ENCODE measurements around the gene KCNMA1. TPM values are rescaled to one million over a fixed set of nuclear protein-coding genes. Genes with fewer than 3 reads are reported as not detected.

Gene KCNMA1
- total RNA-seq, 3 donors from 2014 or later (not counting 1 experiment from before 2014, with no cell fraction given), result 0.40 to 1.8 (median 0.63) TPM

DNA sequence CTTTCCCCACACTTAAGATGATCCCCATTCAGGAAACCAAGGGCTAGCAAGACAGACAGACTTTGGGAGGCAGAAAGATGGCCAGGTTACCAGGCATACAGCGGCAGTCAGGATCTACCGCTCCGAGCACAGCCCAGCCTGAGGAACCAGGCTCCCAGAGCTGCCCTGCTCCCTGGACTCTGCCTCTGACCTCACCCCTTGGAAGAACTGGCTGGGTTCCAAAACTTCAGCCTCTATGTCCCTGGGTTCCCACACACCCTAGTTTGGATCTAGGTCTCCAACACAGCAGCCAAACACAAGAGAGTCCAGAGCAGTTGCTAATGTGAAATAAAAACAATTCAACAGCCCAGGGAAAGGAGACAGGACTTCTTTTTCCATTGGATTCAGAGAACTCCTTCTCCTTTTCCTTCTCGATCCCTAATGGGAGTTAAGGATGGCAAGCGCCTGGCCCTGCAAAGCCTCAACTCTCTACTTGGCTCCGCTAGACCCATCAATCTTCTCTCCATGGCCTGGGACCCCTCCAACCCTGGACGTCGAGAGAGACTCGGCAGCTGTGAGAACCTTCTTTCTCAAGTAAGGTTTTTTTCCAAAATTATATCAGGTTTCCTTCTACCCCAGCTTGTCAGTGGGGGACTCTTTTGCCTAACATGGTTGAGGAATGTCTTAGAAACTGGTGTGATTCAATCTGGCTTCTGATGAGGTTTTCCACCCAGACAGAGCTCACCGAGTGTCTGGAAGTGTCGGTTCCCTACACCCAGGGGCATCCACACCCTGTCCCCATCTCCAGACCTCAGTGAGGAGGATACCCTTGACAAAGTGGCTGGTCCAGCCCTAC, 219.6 kb downstream of the KCNMA1 start:
- DNase-seq (no peak), ATAC-seq (no peak)
- H3K27me3 Mint-ChIP-seq (ENCODE audit: low read depth in 2 of 2), result peaks cover 0 to 7% of the 10 kb centered on the region in 2 donors
- Histone ChIP-seq H3K9me3 (ENCODE audit: control insufficient read depth, insufficient read depth, low read length) (no peaks in the 10 kb centered on the region), H3K27me3 (ENCODE audit: control insufficient read depth, insufficient read depth, low read length) (no peaks in the 10 kb centered on the region), H3K27ac (ENCODE audit: low read length) (no peak overlapping the region), H3K36me3 (ENCODE audit: control insufficient read depth, insufficient read depth, low read length) (no peaks in the 10 kb centered on the region), H3K4me1 (ENCODE audit: control insufficient read depth, insufficient read depth, low read length) (no peaks in the 10 kb centered on the region), H3K4me3 (ENCODE audit: low read length) (no peak overlapping the region)
- TF ChIP-seq, protein P1, sequence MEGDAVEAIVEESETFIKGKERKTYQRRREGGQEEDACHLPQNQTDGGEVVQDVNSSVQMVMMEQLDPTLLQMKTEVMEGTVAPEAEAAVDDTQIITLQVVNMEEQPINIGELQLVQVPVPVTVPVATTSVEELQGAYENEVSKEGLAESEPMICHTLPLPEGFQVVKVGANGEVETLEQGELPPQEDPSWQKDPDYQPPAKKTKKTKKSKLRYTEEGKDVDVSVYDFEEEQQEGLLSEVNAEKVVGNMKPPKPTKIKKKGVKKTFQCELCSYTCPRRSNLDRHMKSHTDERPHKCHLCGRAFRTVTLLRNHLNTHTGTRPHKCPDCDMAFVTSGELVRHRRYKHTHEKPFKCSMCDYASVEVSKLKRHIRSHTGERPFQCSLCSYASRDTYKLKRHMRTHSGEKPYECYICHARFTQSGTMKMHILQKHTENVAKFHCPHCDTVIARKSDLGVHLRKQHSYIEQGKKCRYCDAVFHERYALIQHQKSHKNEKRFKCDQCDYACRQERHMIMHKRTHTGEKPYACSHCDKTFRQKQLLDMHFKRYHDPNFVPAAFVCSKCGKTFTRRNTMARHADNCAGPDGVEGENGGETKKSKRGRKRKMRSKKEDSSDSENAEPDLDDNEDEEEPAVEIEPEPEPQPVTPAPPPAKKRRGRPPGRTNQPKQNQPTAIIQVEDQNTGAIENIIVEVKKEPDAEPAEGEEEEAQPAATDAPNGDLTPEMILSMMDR (IDR thresholded peaks at IDR 0.05), result no peak
- intact Hi-C loops (cut with micrococcal nuclease), result no loop called here
- no peaks in the 10 kb centered on the region for H3K4me1 Mint-ChIP-seq
- H3K27ac Mint-ChIP-seq, result no peak overlapping the region
- no peaks in the 10 kb centered on the region for H3K9me3 Mint-ChIP-seq
- H3K36me3 Mint-ChIP-seq, result no peaks in the 10 kb centered on the region
- 94% methylated on average over 11 of the region's 11 CpGs for WGBS (ENCODE audit: insufficient coverage)
- H3K4me3 Mint-ChIP-seq, result no peak overlapping the region

DNA sequence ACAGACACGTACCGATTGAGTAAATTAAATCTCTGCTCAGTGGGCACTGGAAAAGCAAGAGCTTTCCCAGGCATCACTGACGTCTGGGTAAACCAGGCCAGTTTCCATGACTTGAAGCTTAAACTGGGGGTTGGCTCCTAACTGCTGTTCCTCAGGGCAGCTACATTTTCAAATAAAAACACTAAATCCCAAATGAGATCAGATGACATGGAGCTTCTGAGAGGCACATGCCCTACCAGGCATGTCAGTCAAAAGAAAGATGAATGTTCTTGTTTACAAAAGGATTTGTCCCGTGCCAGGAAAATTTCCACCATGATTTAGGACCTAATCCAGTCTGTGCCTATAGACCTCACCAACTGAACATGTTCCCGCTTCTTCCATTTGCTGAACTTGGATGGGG, 220.2 kb downstream of the KCNMA1 start:
- H3K4me3 Mint-ChIP-seq, result no peak overlapping the region
- DNase-seq, result no peak
- 83% methylated on average over 5 of the region's 5 CpGs for WGBS (ENCODE audit: insufficient coverage)
- TF ChIP-seq, protein P1 (IDR thresholded peaks at IDR 0.05), result no peak
- Histone ChIP-seq H3K27ac (ENCODE audit: low read length) (no peak overlapping the region), H3K36me3 (ENCODE audit: control insufficient read depth, insufficient read depth, low read length) (no peaks in the 10 kb centered on the region), H3K4me1 (ENCODE audit: control insufficient read depth, insufficient read depth, low read length) (no peaks in the 10 kb centered on the region), H3K27me3 (ENCODE audit: control insufficient read depth, insufficient read depth, low read length) (no peaks in the 10 kb centered on the region), H3K9me3 (ENCODE audit: control insufficient read depth, insufficient read depth, low read length) (no peaks in the 10 kb centered on the region), H3K4me3 (ENCODE audit: low read length) (no peak overlapping the region)
- ATAC-seq, result no peak
- H3K9me3 Mint-ChIP-seq, result no peaks in the 10 kb centered on the region
- intact Hi-C loops (cut with micrococcal nuclease), result no loop called here
- H3K27me3 Mint-ChIP-seq (ENCODE audit: low read depth in 2 of 2), result peaks cover 0 to 7% of the 10 kb centered on the region in 2 donors
- H3K4me1 Mint-ChIP-seq, result no peaks in the 10 kb centered on the region
- H3K36me3 Mint-ChIP-seq, result no peaks in the 10 kb centered on the region
- H3K27ac Mint-ChIP-seq, result no peak overlapping the region

DNA sequence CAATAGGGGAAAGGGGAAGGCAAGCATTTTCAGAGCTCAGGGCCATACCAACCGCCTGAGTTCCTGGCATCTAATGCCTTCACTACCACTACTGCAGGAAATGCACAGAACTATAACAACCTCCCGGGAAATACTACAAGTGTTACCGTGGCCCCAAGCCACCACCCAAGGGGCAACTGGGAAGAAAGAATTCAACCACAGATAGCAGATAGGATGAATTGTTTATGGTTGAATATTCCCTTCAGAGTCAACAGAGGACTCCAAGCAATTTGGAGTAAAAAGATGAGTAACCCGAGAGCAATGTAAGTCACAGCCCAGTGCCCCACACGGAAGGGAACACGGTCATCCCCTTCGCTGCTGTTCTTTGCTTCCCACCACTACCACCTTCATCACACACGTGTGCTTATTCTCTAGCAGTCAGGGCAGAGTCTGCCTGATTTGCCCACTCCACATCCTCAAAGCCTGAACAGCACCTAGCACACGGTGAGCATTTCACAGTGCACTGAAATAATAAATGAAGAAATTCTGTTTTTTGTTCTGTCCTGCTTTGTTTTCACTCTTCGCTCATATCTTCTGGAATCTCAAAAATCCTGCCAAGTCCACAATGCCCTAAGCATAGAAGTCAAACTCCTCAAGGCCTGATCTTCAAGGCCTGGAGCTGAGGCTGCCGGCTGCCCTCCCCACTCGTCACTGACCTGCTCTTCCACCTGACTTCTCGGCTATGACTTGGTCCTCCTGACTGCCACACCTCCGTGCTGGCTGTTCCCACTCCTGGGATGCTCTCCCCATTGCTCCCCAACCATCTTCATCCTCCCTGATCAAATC, 221.1 kb downstream of the KCNMA1 start:
- no peak overlapping the region for H3K4me3 ChIP-seq (ENCODE audit: low read length)
- DNase-seq (no peak), ATAC-seq (no peak)
- H3K36me3 ChIP-seq (ENCODE audit: control insufficient read depth, insufficient read depth, low read length), result no peaks in the 10 kb centered on the region
- peaks cover 0 to 7% of the 10 kb centered on the region in 2 donors for H3K27me3 Mint-ChIP-seq (ENCODE audit: low read depth in 2 of 2)
- intact Hi-C loops (cut with micrococcal nuclease), result no loop called here
- no peaks in the 10 kb centered on the region for H3K4me1 ChIP-seq (ENCODE audit: control insufficient read depth, insufficient read depth, low read length)
- no peak overlapping the region for H3K27ac Mint-ChIP-seq
- H3K4me1 Mint-ChIP-seq, result no peaks in the 10 kb centered on the region
- H3K36me3 Mint-ChIP-seq, result no peaks in the 10 kb centered on the region
- H3K4me3 Mint-ChIP-seq, result no peak overlapping the region
- WGBS (ENCODE audit: insufficient coverage), result 90% methylated on average over 13 of the region's 14 CpGs
- H3K9me3 Mint-ChIP-seq, result no peaks in the 10 kb centered on the region
- no peaks in the 10 kb centered on the region for H3K27me3 ChIP-seq (ENCODE audit: control insufficient read depth, insufficient read depth, low read length)
- H3K9me3 ChIP-seq (ENCODE audit: control insufficient read depth, insufficient read depth, low read length), result no peaks in the 10 kb centered on the region
- TF ChIP-seq, protein P1 (IDR thresholded peaks at IDR 0.05), result no peak
- H3K27ac ChIP-seq (ENCODE audit: low read length), result no peak overlapping the region
